ENCODE data around the gene EXOSC1. TPM values are rescaled to one million over a fixed set of nuclear protein-coding genes. Genes with fewer than 3 reads are reported as not detected.
A peak's percentile ranks its signal among the peaks of the same experiment; 100 is the strongest.
"Not testable (repeated sequence)": the region's sequence is repeated elsewhere in the genome, so short reads cannot be mapped to it uniquely, and the experiment has no call there.

Gene EXOSC1
- total RNA-seq, 2 experiments from 2014 or later = 46.5 to 47.9 TPM

DNA sequence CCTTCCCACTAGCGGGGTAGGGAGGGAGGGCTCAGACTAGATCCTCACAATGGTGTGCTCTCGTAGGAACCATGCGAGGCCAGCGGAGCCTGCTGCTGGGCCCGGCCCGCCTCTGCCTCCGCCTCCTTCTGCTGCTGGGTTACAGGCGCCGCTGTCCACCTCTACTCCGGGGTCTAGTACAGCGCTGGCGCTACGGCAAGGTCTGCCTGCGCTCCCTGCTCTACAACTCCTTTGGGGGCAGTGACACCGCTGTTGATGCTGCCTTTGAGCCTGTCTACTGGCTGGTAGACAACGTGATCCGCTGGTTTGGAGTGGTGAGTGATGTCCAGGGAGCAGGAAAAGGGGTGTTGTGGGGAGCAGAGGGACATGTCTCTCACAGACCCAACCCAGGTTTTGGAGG is 5.8 kb upstream of the EXOSC1 start:
- POLR2A ChIA-PET = no interaction called here

GRCh38 chr10:97450828-97451227 is 5.0 kb upstream of the EXOSC1 start:
- ATAC-seq (ENCODE audit: low read depth) (no peak), DNase-seq (no peak)
- no peak overlapping the region for H3K4me3 Mint-ChIP-seq
- POLR2A ChIA-PET = no interaction called here
- peaks cover 11% of the 10 kb centered on the region for H3K36me3 Mint-ChIP-seq
- H3K4me1 Mint-ChIP-seq = peaks cover 17% of the 10 kb centered on the region
- H3K9me3 Mint-ChIP-seq = no peaks in the 10 kb centered on the region
- H3K27ac Mint-ChIP-seq = peak overlapping the region; percentile 69
- H3K27me3 Mint-ChIP-seq = no peaks in the 10 kb centered on the region

More for the DNA sequence above, 5.8 kb upstream of the EXOSC1 start:
- no peaks in the 10 kb centered on the region for H3K9me3 Mint-ChIP-seq
- peaks cover 15% of the 10 kb centered on the region for H3K4me1 Mint-ChIP-seq
- no peak for ATAC-seq (ENCODE audit: low read depth)
- H3K27me3 Mint-ChIP-seq = no peaks in the 10 kb centered on the region
- peaks cover 11% of the 10 kb centered on the region for H3K36me3 Mint-ChIP-seq
- no peak for DNase-seq
- no peak overlapping the region for H3K4me3 Mint-ChIP-seq
- H3K27ac Mint-ChIP-seq = no peak overlapping the region

DNA sequence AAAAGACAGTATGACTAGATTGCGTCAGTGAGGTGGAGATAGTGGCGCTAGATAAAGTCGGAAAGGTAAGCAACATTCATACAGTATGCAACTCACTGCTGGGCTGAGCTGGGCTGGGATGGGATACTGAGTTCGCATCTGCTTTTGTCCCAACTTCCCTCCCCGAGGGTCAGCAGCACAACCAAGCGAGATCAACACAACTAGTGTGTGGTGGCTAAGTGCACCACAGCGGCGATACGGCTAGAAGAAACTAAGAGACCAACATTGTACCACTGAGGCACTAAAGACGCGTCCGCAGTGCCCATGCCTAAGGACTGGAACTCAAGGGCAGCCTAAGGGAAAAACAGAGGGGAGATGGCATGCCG is 467 bp downstream of the EXOSC1 start:
- no peak for ATAC-seq (ENCODE audit: low read depth)
- POLR2A ChIA-PET = no interaction called here
- Mint-ChIP-seq H3K27ac (peak overlapping the region; percentile 83), H3K9me3 (no peaks in the 10 kb centered on the region), H3K27me3 (no peaks in the 10 kb centered on the region), H3K36me3 (no peaks in the 10 kb centered on the region), H3K4me3 (peak overlapping the region; percentile 96), H3K4me1 (peaks cover 23% of the 10 kb centered on the region)
- no peak for DNase-seq

- H3K4me3 Mint-ChIP-seq = peak overlapping the region; percentile 2
- no peaks in the 10 kb centered on the region for H3K27me3 Mint-ChIP-seq
- no peaks in the 10 kb centered on the region for H3K9me3 Mint-ChIP-seq
- peaks cover 26% of the 10 kb centered on the region for H3K4me1 Mint-ChIP-seq
- DNase-seq = no peak
- peaks cover 2% of the 10 kb centered on the region for H3K36me3 Mint-ChIP-seq
- no peak overlapping the region for H3K27ac Mint-ChIP-seq
- ATAC-seq (ENCODE audit: low read depth) = no peak
- POLR2A ChIA-PET = no interaction called here
Measured at GRCh38 chr10:97444212-97444611, 1.6 kb downstream of the EXOSC1 start.

DNA sequence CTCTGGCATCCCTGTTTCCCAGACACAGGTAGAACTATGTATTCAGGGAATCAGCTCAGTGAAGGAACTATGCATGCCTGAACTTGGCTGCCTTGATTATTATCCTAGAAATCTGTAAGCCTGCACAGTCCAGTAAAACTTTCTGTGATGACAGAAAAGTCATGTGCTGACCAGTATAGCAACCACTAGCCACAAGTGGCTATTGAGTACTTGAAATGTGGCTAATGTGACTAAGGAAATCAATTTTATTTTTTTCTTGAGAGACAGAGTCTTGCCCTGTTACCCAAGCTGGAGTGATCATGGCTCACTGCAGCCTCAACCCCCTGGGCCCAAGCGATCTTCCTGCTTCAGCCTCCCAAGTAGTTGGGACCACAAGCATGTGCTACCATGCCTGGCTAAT is 3.5 kb downstream of the EXOSC1 start:
- Mint-ChIP-seq H3K4me1 (peaks cover 20% of the 10 kb centered on the region), H3K27me3 (no peaks in the 10 kb centered on the region), H3K36me3 (peaks cover 2% of the 10 kb centered on the region), H3K4me3 (no peak overlapping the region), H3K27ac (no peak overlapping the region), H3K9me3 (no peaks in the 10 kb centered on the region)
- POLR2A ChIA-PET = no interaction called here
- DNase-seq (no peak), ATAC-seq (ENCODE audit: low read depth) (no peak)

- ATAC-seq (ENCODE audit: low read depth) = no peak
- no peak overlapping the region for H3K4me3 Mint-ChIP-seq
Measured at GRCh38 chr10:97435211-97435610, 10.6 kb downstream of the EXOSC1 start.

GRCh38 chr10:97434557-97434956 is 11.2 kb downstream of the EXOSC1 start:
- H3K36me3 Mint-ChIP-seq = peaks cover 15% of the 10 kb centered on the region
- ATAC-seq (ENCODE audit: low read depth) = no peak

More at GRCh38 chr10:97435211-97435610, 10.6 kb downstream of the EXOSC1 start:
- DNase-seq = no peak
- Mint-ChIP-seq H3K9me3 (no peaks in the 10 kb centered on the region), H3K4me1 (peaks cover 6% of the 10 kb centered on the region), H3K27ac (no peak overlapping the region), H3K36me3 (peaks cover 15% of the 10 kb centered on the region), H3K27me3 (no peaks in the 10 kb centered on the region)
- POLR2A ChIA-PET = interaction anchor here (1.2 kb wide), 1 partner anchor 20 kb away, joined by 3 read pairs; no protein-coding TSS in a partner anchor

GRCh38 chr10:97434055-97434454 is 11.8 kb downstream of the EXOSC1 start:
- Mint-ChIP-seq H3K27me3 (no peaks in the 10 kb centered on the region), H3K27ac (no peak overlapping the region), H3K4me3 (no peak overlapping the region), H3K36me3 (peaks cover 20% of the 10 kb centered on the region), H3K4me1 (peaks cover 8% of the 10 kb centered on the region), H3K9me3 (no peaks in the 10 kb centered on the region)
- POLR2A ChIA-PET = interaction anchor here (1.0 to 1.4 kb wide), 3 partner anchors 11 to 21 kb away, joined by 3 to 4 read pairs (median 4); no protein-coding TSS in a partner anchor
- DNase-seq (no peak), ATAC-seq (ENCODE audit: low read depth) (no peak)

More at GRCh38 chr10:97434557-97434956, 11.2 kb downstream of the EXOSC1 start:
- H3K27ac Mint-ChIP-seq = no peak overlapping the region
- H3K4me1 Mint-ChIP-seq = peaks cover 4% of the 10 kb centered on the region
- H3K4me3 Mint-ChIP-seq = no peak overlapping the region
- no peak for DNase-seq
- no peaks in the 10 kb centered on the region for H3K27me3 Mint-ChIP-seq
- POLR2A ChIA-PET = interaction anchor here (1.0 to 1.4 kb wide), 3 partner anchors 11 to 21 kb away, joined by 3 to 4 read pairs (median 4); no protein-coding TSS in a partner anchor
- no peaks in the 10 kb centered on the region for H3K9me3 Mint-ChIP-seq

GRCh38 chr10:97428572-97428981 is 17.2 kb downstream of the EXOSC1 start:
- H3K27me3 Mint-ChIP-seq = no peaks in the 10 kb centered on the region
- peak overlapping the region; percentile 87 for H3K4me3 Mint-ChIP-seq
- POLR2A ChIA-PET = interaction anchor here (1.5 to 2.5 kb wide), 2 partner anchors 10 to 14 kb away, joined by 14 to 18 read pairs; no protein-coding TSS in a partner anchor
- no peaks in the 10 kb centered on the region for H3K9me3 Mint-ChIP-seq
- DNase-seq (no peak), ATAC-seq (ENCODE audit: low read depth) (no peak)
- peaks cover 19% of the 10 kb centered on the region for H3K4me1 Mint-ChIP-seq
- H3K27ac Mint-ChIP-seq = peak overlapping the region; percentile 73
- H3K36me3 Mint-ChIP-seq = peaks cover 31% of the 10 kb centered on the region

- DNase-seq (no peak), ATAC-seq (ENCODE audit: low read depth) (no peak)
- Mint-ChIP-seq H3K27me3 (no peaks in the 10 kb centered on the region), H3K4me1 (peaks cover 27% of the 10 kb centered on the region), H3K36me3 (peaks cover 31% of the 10 kb centered on the region), H3K27ac (peak overlapping the region; percentile 96), H3K9me3 (no peaks in the 10 kb centered on the region), H3K4me3 (peak overlapping the region; percentile 92)
- POLR2A ChIA-PET = interaction anchor here (0.7 to 2.5 kb wide), 7 partner anchors 9 to 27 kb away, joined by 3 to 18 read pairs (median 5); partner anchors contain the start of gene RRP12
Measured at GRCh38 chr10:97427571-97428179, 18.1 kb downstream of the EXOSC1 start.

- ATAC-seq (ENCODE audit: low read depth) (no peak), DNase-seq (no peak)
- no peaks in the 10 kb centered on the region for H3K9me3 Mint-ChIP-seq
- peak overlapping the region; percentile 92 for H3K4me3 Mint-ChIP-seq
- peak overlapping the region; percentile 96 for H3K27ac Mint-ChIP-seq
- no peaks in the 10 kb centered on the region for H3K27me3 Mint-ChIP-seq
- peaks cover 27% of the 10 kb centered on the region for H3K4me1 Mint-ChIP-seq
- POLR2A ChIA-PET = interaction anchor here (0.7 to 2.5 kb wide), 6 partner anchors 11 to 26 kb away, joined by 3 to 18 read pairs (median 4); partner anchors contain the start of gene RRP12
- peaks cover 29% of the 10 kb centered on the region for H3K36me3 Mint-ChIP-seq
Measured at GRCh38 chr10:97426776-97427570, 18.8 kb downstream of the EXOSC1 start.

GRCh38 chr10:97425964-97426775 is 19.6 kb downstream of the EXOSC1 start, which contains the start of gene PGAM1:
Gene PGAM1, plus strand, starts transcription at chr10:97426191. Its CDS starts 117 bp downstream, at chr10:97426308.
- POLR2A ChIA-PET = interaction anchor here (2.5 to 4.8 kb wide), 2 partner anchors 12 kb away, joined by 18 to 26 read pairs; no protein-coding TSS in a partner anchor
- H3K4me3 Mint-ChIP-seq = peak within 1 kb of the TSS; percentile 92
- DNase-seq (peak; percentile 98), ATAC-seq (ENCODE audit: low read depth) (peak; percentile 89)
- H3K27me3 Mint-ChIP-seq = no peaks in the 10 kb centered on the region
- H3K27ac Mint-ChIP-seq = peak within 1 kb of the TSS; percentile 96
- H3K4me1 Mint-ChIP-seq = peaks cover 28% of the 10 kb centered on the region
- peaks cover 28% of the 10 kb centered on the region for H3K36me3 Mint-ChIP-seq
- no peaks in the 10 kb centered on the region for H3K9me3 Mint-ChIP-seq

DNA sequence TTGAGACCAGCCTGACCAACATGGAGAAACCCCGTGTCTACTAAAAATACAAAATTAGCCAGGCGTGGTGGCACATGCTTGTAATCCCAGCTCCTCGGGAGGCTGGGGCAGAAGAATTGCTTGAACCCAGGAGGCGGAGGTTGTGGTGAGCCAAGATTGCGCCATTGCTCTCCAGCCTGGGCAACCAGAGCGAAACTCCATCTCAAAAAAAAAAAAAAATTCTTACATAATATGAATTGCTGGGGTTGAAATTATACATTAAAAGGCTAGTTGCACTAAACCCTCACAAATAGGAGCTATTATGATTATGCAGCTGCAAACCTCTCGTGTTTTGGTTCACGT is 22.1 kb downstream of the EXOSC1 start:
- POLR2A ChIA-PET = interaction anchor here (1.2 to 4.8 kb wide), 3 partner anchors 10 to 15 kb away, joined by 3 to 26 read pairs (median 4); no protein-coding TSS in a partner anchor
- not testable (repeated sequence) for ATAC-seq (ENCODE audit: low read depth); H3K27me3 Mint-ChIP-seq; H3K9me3 Mint-ChIP-seq; H3K27ac Mint-ChIP-seq; H3K4me3 Mint-ChIP-seq; DNase-seq
- Mint-ChIP-seq H3K4me1 (peaks cover 29% of the 10 kb centered on the region), H3K36me3 (peaks cover 15% of the 10 kb centered on the region)

All from activated naive CD8-positive, alpha-beta T cell treated with anti-CD3 and anti-CD28 coated beads, Interleukin-2, amount 10 ng/mL, durations not matched to agents 7 days and 5 days (primary cell).